Measurements from ENCODE around the gene CCP110. TPM values are rescaled to one million over a fixed set of nuclear protein-coding genes. Genes with fewer than 3 reads are reported as not detected.

CCP110 gene
- total and polyA plus RNA-seq, 2 of the 13 experiments (the other 11 are each of a cell fraction or from before 2014, with no cell fraction given), result 10.0 to 11.1 TPM

DNA sequence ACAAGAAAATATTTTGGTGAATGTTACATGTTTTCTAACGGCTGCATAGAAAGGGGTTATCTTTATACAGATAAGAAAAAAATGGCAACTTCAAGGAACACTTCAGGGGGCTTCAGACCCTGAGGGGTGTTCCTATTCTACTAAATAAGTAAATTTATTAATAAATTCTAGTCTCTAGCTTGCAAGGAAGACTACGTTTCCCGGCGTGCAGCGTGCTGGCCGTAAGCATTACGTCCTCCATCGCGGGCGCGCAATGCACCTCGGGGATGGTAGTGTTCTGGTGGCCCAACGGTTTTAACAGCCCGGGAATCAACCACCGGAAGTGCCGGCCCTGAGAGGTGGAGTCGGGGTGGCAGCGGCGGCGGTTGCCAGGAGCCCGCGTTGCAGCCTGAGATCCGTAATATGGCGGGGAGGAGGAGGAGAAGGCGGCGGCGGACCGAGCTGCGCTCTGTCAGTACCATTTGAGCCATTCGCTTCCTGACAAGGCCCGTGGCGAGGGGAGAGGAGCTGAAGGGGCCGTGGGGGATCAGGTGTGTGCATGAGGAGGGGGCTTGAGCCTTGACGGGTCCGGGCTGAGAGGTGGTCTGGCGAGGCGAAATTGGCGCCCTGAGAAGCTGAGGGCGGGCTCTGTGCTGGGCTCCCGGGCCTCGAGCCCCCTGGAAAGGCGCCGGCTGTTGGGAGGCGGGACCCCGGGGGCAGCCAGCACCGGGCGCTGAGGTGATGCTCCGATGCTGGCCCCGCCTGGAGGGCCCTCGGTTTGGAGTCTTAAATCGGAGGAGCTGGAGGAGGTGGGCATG, at the start of gene CCP110 (continued):
- peak; percentile 62; the same call in 1 of the 2 replicates for TF ChIP-seq GPN1 (CRISPR knock-in tag; IDR thresholded peaks at IDR 0.05; ENCODE audit: borderline replicate concordance)
- TF ChIP-seq RFX3 (CRISPR knock-in tag; IDR thresholded peaks at IDR 0.05), result peak; percentile 93
- TF ChIP-seq MED13 (CRISPR knock-in tag; IDR thresholded peaks at IDR 0.05), result no peak
- TF ChIP-seq RAD21 (CRISPR knock-in tag; IDR thresholded peaks at IDR 0.05), result no peak
- TF ChIP-seq PAWR (CRISPR knock-in tag; IDR thresholded peaks at IDR 0.05; ENCODE audit: borderline replicate concordance), result 0 out of 2 replicates have a peak, but pooled peaks have one; percentile 75
- TF ChIP-seq ZNF614 (CRISPR knock-in tag; IDR thresholded peaks at IDR 0.05; ENCODE audit: borderline replicate concordance), result no peak
- no peak for TF ChIP-seq FIP1L1 (IDR thresholded peaks at IDR 0.05; ENCODE audit: borderline replicate concordance, insufficient read depth, low read depth, low read length)
- 0 out of 2 replicates have a peak, but pooled peaks have one; percentile 83 for TF ChIP-seq ZSCAN21 (CRISPR knock-in tag; IDR thresholded peaks at IDR 0.05; ENCODE audit: borderline replicate concordance)
- no peak for TF ChIP-seq ZNF883 (CRISPR knock-in tag; IDR thresholded peaks at IDR 0.05; ENCODE audit: not compliant biosample characterization)
- TF ChIP-seq STAT5B (CRISPR knock-in tag; IDR thresholded peaks at IDR 0.05), result no peak
- peak; percentile 63; the same call in 1 of the 2 replicates for TF ChIP-seq SMAD3 (CRISPR knock-in tag; IDR thresholded peaks at IDR 0.05)
- peak; percentile 73; the same call in 1 of the 2 replicates for TF ChIP-seq CAMTA2 (CRISPR knock-in tag; IDR thresholded peaks at IDR 0.05; ENCODE audit: borderline replicate concordance)
- TF ChIP-seq YY1 (IDR thresholded peaks at IDR 0.05; ENCODE audit: insufficient read depth, insufficient replicate concordance, low read depth, low read length), result peak; percentile 91
- no peak; the same call in 1 of the 2 replicates for TF ChIP-seq ZBTB8A (CRISPR knock-in tag; IDR thresholded peaks at IDR 0.05; ENCODE audit: borderline replicate concordance, low read depth)
- TF ChIP-seq GABPA (IDR thresholded peaks at IDR 0.05; ENCODE audit: low read depth, low read length), result peak; percentile 81
- TF ChIP-seq GABPA (CRISPR knock-in tag; IDR thresholded peaks at IDR 0.05; ENCODE audit: low read depth), result peak; percentile 97
- peak; percentile 87 for TF ChIP-seq ZBTB21 (CRISPR knock-in tag; IDR thresholded peaks at IDR 0.05)
- TF ChIP-seq KDM5B (CRISPR knock-in tag; IDR thresholded peaks at IDR 0.05; ENCODE audit: borderline replicate concordance), result no peak; the same call in 1 of the 2 replicates
- TF ChIP-seq, protein P1, sequence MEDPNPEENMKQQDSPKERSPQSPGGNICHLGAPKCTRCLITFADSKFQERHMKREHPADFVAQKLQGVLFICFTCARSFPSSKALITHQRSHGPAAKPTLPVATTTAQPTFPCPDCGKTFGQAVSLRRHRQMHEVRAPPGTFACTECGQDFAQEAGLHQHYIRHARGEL (CRISPR knock-in tag; IDR thresholded peaks at IDR 0.05), result no peak
- peak; percentile 90; the same call in 1 of the 2 replicates for TF ChIP-seq ZNF556 (CRISPR knock-in tag; IDR thresholded peaks at IDR 0.05; ENCODE audit: borderline replicate concordance)
- TF ChIP-seq, protein P2, sequence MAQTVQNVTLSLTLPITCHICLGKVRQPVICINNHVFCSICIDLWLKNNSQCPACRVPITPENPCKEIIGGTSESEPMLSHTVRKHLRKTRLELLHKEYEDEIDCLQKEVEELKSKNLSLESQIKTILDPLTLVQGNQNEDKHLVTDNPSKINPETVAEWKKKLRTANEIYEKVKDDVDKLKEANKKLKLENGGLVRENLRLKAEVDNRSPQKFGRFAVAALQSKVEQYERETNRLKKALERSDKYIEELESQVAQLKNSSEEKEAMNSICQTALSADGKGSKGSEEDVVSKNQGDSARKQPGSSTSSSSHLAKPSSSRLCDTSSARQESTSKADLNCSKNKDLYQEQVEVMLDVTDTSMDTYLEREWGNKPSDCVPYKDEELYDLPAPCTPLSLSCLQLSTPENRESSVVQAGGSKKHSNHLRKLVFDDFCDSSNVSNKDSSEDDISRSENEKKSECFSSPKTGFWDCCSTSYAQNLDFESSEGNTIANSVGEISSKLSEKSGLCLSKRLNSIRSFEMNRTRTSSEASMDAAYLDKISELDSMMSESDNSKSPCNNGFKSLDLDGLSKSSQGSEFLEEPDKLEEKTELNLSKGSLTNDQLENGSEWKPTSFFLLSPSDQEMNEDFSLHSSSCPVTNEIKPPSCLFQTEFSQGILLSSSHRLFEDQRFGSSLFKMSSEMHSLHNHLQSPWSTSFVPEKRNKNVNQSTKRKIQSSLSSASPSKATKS (CRISPR knock-in tag; IDR thresholded peaks at IDR 0.05), result no peak
- peak; percentile 89 for TF ChIP-seq MIXL1 (CRISPR knock-in tag; IDR thresholded peaks at IDR 0.05)
- no peak for TF ChIP-seq GTF2F1 (IDR thresholded peaks at IDR 0.05; ENCODE audit: low read length)
